Transverse colon (tissue), 4 donors: ENCODE data around the gene MTMR1.

Source experiments
- CTCF ChIP-seq, 5 experiments: fragments of 200-600 bp in 3 of 5; fragments of 450-650 bp in 2 of 5; sonication (generic) in 3 of 5; IDR thresholded peaks; 1 replicate in 2 of 5; 2 replicates in 3 of 5; pipeline ENCODE4 v1.5.1; 2016 to 2017; ENCODE audit warnings: antibody characterized with exemption in 5 of 5, inconsistent platforms in 3 of 5, mild to moderate bottlenecking in 2 of 5, moderate library complexity in 1 of 5
- EP300 ChIP-seq: sonication (generic); formaldehyde crosslinking; IDR thresholded peaks from one replicate; pipeline ENCODE4 v1.6.1; 2017; ENCODE audit warnings: antibody characterized with exemption, low read depth
- POLR2A ChIP-seq: fragments of 450-650 bp; IDR thresholded peaks from one replicate; pipeline ENCODE4 v1.6.1; 2016; ENCODE audit warnings: antibody characterized with exemption, mild to moderate bottlenecking, moderate library complexity
- POLR2AphosphoS5 ChIP-seq, 3 donors: sonication (generic); formaldehyde crosslinking; IDR thresholded peaks; one replicate each; pipeline ENCODE4 v1.6.1; 2016; ENCODE audit warnings: antibody characterized with exemption in 3 of 3

GRCh38 chrX:150648296-150648940, 44.8 kb upstream of the MTMR1 start:
- no peak for TF ChIP-seq CTCF (IDR thresholded peaks at IDR 0.05)
- no peak for TF ChIP-seq POLR2A
- TF ChIP-seq EP300: no peak
- TF ChIP-seq POLR2AphosphoS5 (IDR thresholded peaks at IDR 0.05): no peak
